Activated CD8-positive, alpha-beta memory T cell treated with anti-CD3 and anti-CD28 coated beads, Interleukin-2, amount 50 U/mL, for 24 hours (primary cell): ENCODE measurements around the gene RASGRF1.

Experiments
- DNase-seq: peaks from one replicate; pipeline ENCODE4 v3.0.0-alpha.2; 2020; ENCODE audit errors: extremely low read depth

Gene RASGRF1

DNA sequence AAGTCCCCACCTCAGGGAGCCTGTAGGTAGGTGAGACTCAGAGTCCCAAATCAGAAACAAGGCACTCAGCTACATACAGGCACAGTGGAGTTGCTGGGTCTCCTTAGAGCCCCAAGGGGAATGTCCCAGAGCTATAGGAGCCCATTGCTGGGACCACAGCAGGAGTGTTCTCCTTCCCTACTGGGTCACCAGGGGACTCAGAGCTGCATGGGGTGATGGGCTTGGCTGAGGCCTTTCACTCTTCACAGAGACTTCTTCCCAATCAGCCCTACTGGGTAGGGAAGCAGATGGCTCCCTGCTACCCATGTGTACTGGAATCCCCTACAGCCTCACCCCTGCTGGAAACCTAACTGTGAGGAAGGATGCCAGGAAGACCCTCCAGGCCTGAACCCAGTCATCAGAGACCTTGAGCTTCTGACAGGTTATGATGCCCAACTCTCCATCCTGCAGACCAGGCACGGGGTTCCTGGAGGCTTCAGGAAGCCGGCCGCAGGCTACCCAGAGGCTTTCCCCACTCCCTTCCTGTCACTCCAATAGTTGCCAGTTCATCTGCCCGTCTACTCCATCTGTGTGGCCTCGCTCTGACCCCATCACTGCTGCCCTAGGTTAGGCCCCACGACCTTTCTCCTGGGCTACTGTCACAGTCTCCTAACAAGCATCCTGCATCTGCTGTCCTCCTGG lies 24.0 kb downstream of the RASGRF1 start:
- DNase-seq = no peak

DNA sequence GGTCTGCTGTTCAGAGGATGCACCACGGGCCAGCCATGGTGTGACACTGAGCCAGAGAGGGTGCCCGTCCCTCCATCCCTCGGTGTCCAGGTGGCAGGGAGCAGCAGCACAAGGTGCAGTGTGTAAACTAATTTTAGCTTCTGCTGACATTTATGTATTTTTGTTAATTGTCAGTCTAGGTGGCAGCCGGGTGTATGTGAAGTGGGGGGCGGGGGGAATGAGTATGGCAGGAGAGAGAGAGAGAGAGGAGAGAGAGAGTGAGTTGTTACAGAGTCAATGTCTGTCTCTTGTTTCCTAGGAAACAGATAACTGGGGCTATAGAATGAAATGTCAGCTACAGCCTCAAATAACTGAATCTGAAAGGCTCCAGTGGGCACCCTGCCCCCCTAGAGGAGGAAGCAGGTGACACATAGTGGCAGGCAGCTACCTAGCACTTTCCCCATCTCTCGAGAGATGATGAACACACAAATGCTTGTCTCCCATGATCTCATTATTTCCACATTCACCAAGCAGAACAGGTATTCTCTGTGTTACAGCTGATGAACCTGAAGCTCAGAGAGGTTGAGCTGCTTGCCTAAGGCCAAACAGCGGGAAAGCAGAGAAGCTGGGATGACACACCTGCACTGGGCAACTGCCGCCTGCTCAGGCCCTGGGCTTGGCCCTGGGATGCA lies 24.7 kb downstream of the RASGRF1 start:
- no peak for DNase-seq

DNA sequence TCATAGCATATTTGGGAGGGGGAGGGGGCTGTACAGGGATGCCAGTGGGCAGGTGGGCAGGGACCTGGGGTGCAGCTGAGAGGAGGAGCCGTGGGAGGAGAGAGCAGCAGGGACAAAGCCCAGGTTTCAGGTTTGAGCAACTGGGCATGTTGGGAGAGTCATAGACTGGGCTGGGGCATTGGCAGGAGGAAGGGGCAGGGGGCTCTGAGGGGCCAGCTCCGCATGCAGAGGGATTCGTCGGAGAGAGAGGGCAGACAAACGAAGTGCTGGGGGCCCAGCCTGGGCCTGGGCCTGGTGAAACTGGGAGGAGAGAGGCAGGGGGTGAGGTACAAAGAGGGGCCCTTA lies 25.2 kb downstream of the RASGRF1 start:
- no peak for DNase-seq

DNA sequence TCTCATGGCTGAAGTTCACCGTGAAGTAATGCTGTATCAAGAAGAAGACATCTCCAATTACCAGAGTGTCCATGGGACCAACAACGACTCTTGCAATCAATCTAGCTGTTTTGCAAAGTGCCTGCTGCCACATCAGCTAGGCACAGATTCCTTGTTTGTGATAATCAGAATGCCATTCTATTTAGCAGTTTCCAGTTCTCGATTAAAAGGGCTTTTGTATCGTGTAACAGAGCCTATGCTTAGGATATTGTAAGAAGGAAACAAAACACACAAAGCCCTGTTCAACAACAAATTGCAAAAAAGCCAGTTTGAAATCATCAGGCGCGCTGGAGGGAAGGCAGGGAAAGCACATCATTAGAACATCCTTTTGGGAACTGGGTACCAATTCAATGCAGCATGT lies 26.1 kb downstream of the RASGRF1 start:
- DNase-seq = no peak

DNA sequence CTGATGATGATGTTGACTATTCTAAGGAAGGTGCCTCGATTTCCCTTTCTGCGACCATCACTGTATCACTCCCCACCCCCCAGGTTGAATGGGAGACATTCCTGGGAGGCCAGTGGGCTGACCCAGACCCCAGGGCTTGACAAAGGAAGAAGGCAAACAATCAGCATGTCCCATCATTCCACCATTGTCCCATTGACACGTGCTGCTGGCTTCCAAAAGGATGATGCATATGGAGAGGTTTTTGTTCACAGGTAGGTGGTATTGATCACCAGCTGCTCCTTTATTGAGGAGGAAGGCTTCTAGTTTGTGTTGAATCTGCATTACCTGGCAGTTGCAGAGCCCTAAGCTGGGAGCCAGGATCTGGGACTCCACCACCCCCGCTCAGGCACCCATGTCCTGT lies 30.4 kb downstream of the RASGRF1 start:
- no peak for DNase-seq

DNA sequence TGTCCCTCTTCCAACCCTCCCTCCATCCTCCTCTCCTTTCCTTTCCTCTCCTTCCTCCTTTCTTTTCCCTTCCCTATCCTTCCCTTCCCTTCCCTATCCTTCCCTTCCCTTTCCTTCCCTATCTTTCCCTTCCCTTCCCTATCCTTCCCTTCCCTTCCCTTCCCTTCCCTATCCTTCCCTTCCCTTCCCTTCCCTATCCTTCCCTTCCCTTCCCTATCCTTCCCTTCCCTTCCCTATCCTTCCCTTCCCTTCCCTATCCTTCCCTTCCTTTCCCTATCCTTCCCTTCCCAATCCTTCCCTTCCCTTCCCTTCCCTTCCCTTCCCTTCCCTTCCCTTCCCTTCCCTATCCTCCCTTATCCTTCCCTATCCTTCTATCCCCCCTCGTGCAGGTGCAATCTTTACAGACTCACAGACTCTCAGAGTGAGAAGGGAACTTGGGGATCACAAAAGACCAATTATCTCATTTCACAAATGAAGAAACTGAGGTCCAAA lies 31.5 kb downstream of the RASGRF1 start:
- DNase-seq = no peak

DNA sequence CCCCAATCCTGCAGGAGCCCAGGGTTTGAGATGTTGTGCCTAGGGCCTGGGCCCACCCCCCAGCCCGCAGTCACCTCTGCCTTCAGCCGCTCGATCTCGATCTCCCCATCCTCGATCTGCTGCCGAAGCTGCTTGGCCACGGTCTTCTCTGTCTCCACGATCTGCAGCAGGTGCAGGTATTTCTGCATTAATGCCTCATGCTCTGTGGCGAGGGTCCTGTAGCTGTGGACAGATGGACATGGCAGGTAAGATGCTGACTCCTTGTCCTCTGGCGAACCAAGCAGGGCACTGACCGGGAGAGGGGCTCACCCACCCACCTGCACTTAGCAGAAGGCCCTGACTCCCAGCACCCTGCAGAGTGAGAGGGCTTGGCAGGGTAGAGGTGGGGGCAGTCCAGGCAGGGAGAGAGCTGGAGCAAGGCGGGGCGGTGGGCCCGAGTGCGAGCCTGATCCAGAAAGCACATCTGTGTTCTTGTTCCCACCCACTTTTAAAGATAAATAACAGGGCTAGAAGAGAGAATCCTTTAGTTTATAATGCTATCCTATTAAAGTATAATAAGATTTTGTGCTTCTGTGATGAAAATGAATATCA lies 32.2 kb downstream of the RASGRF1 start:
- no peak for DNase-seq

DNA sequence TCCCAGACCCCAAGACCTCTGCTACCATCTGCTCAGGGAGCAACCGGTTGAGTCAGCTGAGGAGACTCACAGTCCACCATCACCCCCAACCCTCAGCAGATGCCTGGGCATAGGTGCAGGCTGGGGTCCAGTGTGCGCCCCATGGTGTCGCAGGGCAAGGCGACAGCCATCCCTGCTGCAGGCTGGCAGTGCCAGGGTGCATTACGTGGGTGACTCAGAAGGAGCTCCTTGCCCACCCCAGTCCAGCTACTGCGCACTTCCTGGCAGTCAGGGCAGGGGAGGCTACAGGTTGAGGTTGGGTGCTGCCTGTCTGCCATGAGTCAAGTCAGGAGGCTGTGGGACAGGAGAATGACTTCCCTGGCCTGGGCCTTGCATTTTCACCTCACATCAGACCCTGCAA lies 33.5 kb downstream of the RASGRF1 start:
- no peak for DNase-seq

DNA sequence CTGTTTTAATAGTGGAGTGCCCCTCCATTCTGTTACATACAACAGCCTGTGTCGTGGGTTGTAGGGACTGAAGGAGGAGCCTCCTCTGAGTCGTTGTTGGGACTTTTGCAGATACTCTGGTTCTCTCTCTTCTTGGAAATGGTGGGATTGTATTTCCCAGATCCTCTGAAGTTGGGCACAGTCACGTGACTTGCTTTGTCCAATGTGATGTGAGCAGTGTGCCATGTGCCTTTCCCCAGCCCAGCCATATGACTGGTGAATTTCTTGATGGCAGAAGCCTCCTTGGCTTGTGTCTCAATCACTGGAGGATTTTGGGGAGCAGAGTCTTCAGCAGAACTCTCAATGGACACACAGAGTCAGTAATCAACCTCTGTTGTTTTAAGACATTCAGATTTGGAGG lies 36.2 kb downstream of the RASGRF1 start:
- no peak for DNase-seq

DNA sequence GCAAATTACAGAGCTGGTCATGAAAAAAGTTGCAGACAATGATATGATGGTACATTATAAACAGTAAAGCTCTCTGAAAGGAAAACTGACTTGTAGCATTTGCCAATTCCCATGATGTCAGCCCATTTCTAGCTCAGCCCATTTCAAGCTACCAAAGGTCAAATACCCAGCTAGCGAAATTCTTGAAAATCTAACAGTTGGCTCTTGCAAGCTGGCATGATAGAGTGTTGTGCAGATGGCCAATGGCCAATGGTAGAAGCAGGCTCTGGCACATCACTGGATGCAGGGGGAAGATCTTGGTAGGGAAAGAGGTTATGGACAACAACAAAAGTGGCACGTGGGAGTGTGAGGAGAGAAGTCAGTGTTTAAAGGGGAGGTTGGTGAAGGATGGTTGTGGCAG lies 36.7 kb downstream of the RASGRF1 start:
- DNase-seq = no peak

DNA sequence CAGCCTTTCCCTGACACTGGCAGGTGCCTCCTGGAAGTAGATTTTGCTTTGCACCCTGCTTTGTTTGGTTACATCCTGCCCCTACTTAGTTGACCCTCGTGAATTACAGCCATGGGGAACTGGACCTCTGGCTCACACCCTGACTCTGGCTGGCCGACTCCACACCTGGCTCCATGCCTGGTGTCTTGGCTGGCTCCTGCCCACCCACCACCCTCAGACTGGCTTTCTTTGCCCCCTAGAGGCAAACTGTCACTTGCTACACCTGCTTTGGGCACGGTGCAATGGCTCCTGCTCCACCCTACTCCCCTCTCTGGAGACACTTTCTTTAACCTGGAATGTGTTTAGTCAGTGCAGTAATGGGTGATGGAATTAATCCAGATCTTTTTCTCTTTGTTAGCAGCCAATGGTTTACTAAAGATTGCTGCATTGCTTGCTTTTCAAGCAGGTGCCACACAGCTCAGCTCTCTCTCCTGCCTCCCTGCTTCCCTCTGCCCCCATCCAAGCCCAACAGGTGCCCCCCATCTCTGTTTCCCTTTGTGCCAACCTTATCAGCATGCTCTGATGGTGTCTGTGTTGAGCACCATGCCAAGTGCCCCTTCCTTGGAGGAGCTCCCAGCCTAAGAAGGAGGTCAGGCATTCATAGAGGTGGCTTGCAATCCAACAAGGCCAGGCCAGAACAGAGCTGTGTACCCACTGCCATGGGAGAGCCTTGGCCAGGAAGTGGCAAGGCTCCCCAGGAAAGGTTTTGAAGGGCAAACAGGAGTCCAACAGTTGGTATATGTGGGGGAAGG lies 38.4 kb downstream of the RASGRF1 start:
- no peak for DNase-seq

DNA sequence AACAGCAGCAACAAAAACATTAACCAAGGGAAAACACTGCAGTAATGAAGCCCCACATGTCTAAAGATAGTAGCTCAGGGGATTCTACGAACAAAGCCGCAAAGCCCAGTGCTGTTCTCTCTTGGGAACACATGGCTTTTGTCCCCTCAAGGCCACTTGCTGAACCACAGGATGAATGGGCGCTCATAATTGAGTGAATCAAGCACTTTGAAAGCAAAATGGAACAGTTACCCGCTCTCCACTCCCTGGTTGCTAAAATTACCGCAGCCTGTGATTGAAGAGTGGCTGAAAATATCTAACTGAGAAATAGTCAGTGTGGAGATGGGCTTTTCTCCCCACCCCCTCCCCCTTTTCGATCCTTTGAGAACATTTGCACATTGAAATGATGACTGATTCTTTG lies 39.6 kb downstream of the RASGRF1 start:
- no peak for DNase-seq

DNA sequence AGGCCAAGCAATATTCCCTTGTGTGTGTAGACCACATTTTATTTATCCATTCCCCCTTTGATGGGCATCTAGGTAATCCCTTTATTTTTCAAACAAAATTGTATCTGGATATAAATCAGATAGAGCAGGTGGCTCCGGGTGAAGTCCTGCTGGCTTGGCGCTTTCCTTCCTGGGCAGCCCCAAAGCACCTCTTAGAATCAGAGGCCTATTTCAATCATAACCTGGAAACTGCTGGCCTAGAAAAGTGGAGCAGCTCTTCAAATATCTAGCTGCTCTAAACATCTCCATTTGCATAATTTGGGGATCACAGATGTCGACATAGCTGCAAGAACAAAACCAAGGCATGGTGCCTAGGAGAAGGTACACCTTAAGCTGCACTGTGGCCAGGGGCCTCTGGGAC lies 40.2 kb downstream of the RASGRF1 start:
- DNase-seq = no peak

DNA sequence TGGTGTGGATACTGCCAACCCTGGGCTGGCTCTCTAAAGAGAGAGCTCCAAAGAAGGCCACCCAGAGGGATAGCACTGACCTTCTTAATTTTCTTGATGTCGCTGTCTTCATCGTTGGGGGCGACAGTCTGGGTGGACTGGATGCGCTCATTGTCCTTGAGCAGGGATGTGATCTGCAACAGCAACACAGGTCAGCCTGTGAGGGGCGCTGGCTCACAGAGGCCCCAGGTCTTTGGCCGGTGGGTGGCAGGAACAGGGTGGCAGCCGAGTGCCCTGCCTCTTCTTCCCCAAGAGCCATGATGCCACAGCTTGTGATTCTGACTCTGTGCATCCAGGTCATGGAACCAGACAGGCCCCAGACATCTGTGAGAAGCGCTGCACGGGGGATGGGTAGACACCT lies 41.2 kb downstream of the RASGRF1 start:
- DNase-seq = no peak

DNA sequence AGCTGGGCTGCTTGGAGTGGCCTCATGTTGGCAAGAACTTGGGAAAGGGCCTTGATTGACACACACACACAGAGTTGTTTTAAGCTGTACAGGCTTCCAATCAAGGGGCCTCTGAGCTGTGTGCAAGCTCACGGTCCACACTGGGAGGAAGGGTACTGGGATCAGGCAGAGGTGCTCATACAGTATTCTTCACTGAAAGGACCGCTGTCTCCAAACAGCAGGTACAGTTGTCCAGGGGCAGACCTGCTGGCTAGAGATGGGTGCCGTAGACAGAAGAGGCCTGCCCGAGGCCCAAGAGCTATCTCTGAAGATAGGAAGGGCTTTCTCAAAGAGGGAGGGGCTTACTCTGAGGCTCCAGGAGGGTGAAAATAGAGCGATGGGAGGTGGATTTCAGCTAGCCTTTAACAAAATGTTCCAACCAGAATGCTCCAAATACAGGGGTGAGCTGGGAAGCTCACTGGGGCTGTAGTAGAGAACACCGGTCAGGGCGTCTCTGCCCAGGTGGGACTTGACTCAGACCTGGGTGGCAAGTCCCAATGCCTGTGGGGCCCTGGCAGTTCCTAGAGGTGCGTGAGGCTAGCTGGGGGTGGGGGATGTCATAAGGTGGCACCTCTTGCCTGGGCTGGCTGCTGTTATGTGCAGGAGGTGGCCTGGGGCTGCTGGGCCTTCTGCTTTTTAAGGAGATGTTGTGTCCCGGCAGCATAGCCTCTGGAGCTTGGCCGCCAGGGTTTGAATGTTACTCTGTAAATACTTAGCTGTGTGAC lies 42.7 kb downstream of the RASGRF1 start:
- no peak for DNase-seq

DNA sequence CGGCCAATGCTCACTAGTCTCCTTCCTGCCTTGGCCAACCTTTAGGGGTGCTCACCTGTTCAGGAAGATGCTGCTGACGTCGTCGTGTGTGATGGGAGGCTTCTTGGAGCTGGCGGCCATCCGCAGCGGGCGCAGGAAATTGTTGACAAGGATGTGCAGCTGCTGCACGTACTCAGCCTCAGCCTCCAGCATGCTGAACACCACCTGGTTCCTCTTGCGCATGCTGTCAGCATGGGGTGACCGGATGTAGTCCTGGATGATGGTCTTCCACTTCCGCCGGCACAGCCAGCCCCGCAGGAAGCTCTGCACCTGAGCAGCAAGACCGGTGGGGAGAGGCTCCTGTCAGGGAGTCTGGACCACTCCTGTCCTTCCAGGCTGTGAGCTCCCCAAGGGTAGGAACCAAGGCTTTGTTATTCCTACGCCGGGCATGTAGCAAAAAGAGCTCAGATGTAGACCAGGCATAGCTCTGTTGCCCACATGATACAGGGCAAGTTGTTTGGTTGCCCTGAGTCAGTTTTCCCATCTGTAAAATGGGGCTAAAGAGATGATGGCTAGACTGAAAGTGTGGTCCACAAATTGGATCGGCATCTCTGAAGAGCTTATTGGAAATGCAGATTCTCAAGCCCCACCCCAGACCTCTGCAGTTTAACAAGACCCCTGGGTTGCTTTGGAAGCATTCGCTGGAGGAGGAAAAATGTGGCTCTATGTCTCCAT lies 43.7 kb downstream of the RASGRF1 start:
- no peak for DNase-seq

DNA sequence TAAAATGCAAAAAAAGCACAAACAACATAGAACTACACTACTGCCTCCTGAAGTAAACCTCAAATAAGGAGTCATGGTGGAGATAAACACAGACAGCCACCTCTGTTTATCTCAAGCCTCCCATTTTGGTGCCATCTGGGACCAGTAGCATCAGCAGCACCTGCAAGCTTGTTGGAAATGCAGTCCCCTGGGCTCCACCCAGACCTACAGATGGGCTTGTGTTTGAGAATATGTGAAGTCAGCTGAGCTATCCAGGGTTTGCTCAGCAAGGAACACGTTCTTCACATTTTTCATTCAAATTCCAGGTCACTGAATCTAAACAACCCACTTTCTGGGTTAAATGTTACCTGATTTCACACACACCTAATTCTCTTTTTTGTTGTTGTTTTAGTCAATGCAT lies 45.5 kb downstream of the RASGRF1 start:
- DNase-seq = no peak

DNA sequence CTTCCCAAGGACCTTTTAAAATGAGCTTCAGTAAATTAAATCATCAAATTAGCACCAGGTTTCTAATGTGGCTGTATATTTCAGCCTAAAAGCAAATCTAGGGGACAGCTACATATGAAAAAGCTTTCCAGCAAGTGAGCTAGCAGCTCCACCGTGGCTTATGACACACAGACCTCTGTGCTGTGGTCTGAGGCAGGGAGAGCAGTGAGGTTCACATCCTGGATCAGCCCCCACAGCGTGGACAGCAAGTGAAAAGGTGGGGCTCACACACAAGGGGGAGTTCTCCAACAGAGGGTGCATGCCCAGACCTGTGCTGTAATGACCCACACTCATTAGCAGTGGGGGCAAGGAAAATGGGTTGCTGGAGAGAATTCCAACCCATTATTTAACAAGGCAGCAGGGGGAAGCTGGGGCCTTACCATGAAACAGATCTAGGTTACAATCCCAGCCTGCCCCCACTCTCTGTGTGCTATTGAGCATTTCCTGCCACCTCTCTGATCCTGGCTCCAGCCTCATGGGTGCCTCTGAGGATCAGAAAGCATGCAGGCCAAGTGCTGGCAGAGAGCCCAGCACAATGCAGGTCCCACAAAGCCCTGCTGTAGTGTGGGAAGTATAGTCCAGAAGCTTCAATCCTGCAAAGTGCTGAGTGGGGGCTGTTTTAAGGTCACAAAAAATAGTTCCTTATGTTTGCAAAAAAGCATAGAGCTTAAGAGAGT lies 48.2 kb downstream of the RASGRF1 start:
- no peak for DNase-seq

DNA sequence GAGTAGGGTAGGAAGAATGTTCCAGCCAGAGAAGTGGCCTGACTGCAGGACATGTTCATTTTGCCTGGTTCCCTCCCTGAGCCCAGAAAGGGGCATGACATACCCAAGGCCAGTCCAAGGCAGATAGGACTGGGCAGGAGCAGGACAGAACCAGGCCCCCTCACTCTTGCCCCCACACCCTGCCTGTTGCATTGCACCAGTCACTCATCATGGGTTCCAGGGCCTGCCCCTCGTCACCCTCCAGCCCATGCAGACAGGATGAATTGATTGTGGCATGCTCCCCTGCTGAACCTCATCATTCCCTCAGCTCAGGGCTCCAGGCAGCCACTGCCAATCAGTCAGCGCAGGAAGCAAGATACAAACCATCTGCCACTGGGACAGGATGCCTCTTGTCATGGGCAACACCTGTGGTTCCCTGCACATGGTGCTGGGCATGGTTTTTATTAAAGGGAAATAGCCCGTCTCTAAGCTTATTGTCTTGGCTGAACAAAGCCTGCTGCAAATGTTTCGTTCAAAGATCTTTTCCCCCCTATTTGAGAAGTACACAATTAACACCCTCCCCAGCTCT lies 48.9 kb downstream of the RASGRF1 start:
- no peak for DNase-seq

DNA sequence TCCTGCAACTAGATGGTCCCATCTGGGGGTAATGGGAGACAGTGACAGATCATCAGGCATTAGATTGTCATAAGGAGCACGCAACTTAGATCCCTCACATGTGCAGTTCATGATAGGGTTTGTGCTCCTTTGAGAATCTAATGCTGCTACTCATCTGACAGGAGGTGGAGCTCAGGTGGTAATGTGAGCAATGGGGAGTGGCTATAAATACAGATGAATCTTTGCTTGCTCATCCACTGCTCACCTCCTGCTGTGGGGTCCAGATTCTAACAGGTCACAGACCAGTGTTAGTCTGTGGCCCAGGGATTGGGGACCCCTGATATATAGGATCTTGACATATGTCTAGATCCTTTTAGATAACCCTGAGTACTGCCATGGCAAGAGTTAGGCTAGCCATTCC lies 52.7 kb downstream of the RASGRF1 start:
- DNase-seq = no peak
